Measurements from ENCODE around the gene LILRB5.

DNA sequence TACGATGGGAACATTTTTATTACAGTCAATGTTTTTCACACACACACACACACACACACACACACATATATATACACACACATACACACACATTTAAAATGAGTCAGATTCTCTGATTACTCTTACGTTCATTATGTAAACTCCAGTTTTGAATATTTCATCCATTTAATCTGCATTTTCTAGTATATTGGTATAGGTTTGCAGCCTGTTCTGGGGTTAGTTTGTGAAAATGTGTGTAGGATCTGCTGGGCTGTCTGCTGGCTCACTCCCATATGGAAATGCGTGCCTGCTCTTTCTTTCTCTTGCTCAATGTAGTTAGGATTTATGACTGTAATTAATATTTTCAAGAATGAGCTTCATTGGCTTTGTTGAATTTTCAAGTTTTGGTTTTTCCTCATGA, 16.7 kb upstream of the LILRB5 start:
- TF ChIP-seq, protein P1, sequence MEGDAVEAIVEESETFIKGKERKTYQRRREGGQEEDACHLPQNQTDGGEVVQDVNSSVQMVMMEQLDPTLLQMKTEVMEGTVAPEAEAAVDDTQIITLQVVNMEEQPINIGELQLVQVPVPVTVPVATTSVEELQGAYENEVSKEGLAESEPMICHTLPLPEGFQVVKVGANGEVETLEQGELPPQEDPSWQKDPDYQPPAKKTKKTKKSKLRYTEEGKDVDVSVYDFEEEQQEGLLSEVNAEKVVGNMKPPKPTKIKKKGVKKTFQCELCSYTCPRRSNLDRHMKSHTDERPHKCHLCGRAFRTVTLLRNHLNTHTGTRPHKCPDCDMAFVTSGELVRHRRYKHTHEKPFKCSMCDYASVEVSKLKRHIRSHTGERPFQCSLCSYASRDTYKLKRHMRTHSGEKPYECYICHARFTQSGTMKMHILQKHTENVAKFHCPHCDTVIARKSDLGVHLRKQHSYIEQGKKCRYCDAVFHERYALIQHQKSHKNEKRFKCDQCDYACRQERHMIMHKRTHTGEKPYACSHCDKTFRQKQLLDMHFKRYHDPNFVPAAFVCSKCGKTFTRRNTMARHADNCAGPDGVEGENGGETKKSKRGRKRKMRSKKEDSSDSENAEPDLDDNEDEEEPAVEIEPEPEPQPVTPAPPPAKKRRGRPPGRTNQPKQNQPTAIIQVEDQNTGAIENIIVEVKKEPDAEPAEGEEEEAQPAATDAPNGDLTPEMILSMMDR (IDR thresholded peaks at IDR 0.05): no peak
- no peak for TF ChIP-seq POLR2A (IDR thresholded peaks at IDR 0.05)
